Vagina (tissue), 2 donors: Measurements from ENCODE around the gene PTPRN2. TPM values are rescaled to one million over a fixed set of nuclear protein-coding genes. Genes with fewer than 3 reads are reported as not detected.
"Not testable (repeated sequence)": the region's sequence is repeated elsewhere in the genome, so short reads cannot be mapped to it uniquely, and the experiment has no call there.

ENCODE experiments used
- DNase-seq, 2 donors: peaks; one replicate each; pipeline ENCODE4 v3.0.0-alpha.2; 2017; ENCODE audit errors: extremely low spot score in 2 of 2
- H3K27ac ChIP-seq: fragments of 200-600 bp; sonication (generic); one replicate; pipeline ENCODE4 v1.5.1; 2019
- H3K27me3 ChIP-seq: fragments of 200-600 bp; sonication (generic); one replicate; pipeline ENCODE4 v1.5.1; 2019
- H3K36me3 ChIP-seq, 2 donors: fragments of 200-600 bp; sonication (generic); one replicate each; pipeline ENCODE4 v1.5.1; 2017 to 2019
- H3K4me1 ChIP-seq: fragments of 200-600 bp; sonication (generic); one replicate; pipeline ENCODE4 v1.5.1; 2019
- H3K4me3 ChIP-seq, 2 donors: fragments of 200-600 bp; sonication (generic); 1 replicate in 1 of 2; 2 replicates in 1 of 2; pipeline ENCODE4 v1.5.1; 2016 to 2019
- H3K9me3 ChIP-seq: fragments of 200-600 bp; sonication (generic); one replicate; pipeline ENCODE4 v1.5.1; 2019
- POLR2A ChIP-seq, 2 donors: fragments of 450-650 bp; IDR thresholded peaks; one replicate each; pipeline ENCODE4 v1.6.1; 2017; ENCODE audit warnings: antibody characterized with exemption in 2 of 2, mild to moderate bottlenecking in 2 of 2, moderate library complexity in 2 of 2
- POLR2AphosphoS5 ChIP-seq, 2 donors: sonication (generic); formaldehyde crosslinking; IDR thresholded peaks; one replicate each; pipeline ENCODE4 v1.9.0; 2017; ENCODE audit warnings: antibody characterized with exemption in 2 of 2, mild to moderate bottlenecking in 2 of 2, low read depth in 1 of 2; ENCODE audit not compliant: insufficient read depth in 1 of 2
- intact Hi-C: fragments of 100-400 bp; cut with DNase I; formaldehyde crosslinking; loops from one replicate; pipeline ENCODE4 v1.15.1; 2023
- total RNA-seq: library from RNA; depleted of rRNA; stranded (reverse); fragments of >200 nt; gene quantifications from one replicate; pipeline ENCODE4 v1.2.3, GENCODE V29; 2016
- TF ChIP-seq, protein P1 (sequence below), 3 experiments: fragments of 450-650 bp in 2 of 3; fragments of 200-600 bp in 1 of 3; sonication (generic) in 1 of 3; IDR thresholded peaks; one replicate each; pipeline ENCODE4 v1.5.1; 2017 to 2019; ENCODE audit warnings: antibody characterized with exemption in 3 of 3, mild to moderate bottlenecking in 2 of 3, moderate library complexity in 2 of 3

The PTPRN2 gene
- total RNA-seq, 1 donor from 2014 or later = 7.4 TPM

DNA sequence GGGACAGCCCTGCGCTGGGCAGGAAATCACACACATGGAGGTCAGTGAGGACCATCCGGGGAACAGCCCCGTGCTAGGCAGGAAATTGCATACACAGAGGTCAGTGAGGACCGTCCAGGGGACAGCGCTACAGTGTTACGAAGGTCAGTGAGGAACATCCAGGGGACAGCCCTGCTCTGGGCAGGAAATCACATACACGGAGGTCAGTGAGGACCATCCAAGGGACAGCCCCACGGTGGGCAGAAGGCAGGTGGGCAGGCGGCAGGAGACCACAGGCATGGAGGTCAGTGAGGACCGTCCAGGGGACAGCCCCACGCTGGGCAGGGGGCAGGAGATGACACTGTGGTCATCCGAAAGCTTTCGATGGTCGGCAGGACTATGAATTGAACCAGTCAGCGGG, 79.7 kb downstream of the PTPRN2 start:
- Histone ChIP-seq H3K4me3 (no peak overlapping the region), H3K27ac (no peak overlapping the region), H3K27me3 (no peaks in the 10 kb centered on the region), H3K36me3 (no peaks in the 10 kb centered on the region), H3K4me1 (no peaks in the 10 kb centered on the region), H3K9me3 (peaks cover 5% of the 10 kb centered on the region)
- intact Hi-C loops = no loop called here
- TF ChIP-seq POLR2AphosphoS5 (IDR thresholded peaks at IDR 0.05; ENCODE audit: insufficient read depth in 1 of 2, low read depth in 1 of 2) (no peak), POLR2A (IDR thresholded peaks at IDR 0.05) (no peak)
- TF ChIP-seq, protein P1, sequence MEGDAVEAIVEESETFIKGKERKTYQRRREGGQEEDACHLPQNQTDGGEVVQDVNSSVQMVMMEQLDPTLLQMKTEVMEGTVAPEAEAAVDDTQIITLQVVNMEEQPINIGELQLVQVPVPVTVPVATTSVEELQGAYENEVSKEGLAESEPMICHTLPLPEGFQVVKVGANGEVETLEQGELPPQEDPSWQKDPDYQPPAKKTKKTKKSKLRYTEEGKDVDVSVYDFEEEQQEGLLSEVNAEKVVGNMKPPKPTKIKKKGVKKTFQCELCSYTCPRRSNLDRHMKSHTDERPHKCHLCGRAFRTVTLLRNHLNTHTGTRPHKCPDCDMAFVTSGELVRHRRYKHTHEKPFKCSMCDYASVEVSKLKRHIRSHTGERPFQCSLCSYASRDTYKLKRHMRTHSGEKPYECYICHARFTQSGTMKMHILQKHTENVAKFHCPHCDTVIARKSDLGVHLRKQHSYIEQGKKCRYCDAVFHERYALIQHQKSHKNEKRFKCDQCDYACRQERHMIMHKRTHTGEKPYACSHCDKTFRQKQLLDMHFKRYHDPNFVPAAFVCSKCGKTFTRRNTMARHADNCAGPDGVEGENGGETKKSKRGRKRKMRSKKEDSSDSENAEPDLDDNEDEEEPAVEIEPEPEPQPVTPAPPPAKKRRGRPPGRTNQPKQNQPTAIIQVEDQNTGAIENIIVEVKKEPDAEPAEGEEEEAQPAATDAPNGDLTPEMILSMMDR (IDR thresholded peaks at IDR 0.05) = no peak
- no peak for DNase-seq

DNA sequence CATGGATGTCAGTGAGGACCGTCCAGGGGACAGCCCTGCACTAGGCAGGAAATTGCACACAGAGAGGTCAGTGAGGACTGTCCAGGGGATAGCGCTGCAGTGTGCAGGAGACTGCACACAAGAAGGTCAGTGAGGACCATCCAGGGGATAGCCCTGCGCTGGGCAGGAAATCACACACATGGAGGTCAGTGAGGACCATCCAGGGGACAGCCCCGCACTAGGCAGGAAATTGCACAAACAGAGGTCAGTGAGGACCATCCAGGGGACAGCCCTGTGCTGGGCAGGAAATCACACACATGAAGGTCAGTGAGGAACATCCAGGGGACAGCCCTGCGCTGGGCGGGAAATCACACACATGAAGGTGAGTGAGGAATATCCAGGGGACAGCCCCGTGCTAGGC, 80.4 kb downstream of the PTPRN2 start:
- H3K4me1 ChIP-seq, H3K27me3 ChIP-seq, H3K36me3 ChIP-seq, DNase-seq, intact Hi-C loops, H3K9me3 ChIP-seq, H3K27ac ChIP-seq, H3K4me3 ChIP-seq: not testable (repeated sequence)

DNA sequence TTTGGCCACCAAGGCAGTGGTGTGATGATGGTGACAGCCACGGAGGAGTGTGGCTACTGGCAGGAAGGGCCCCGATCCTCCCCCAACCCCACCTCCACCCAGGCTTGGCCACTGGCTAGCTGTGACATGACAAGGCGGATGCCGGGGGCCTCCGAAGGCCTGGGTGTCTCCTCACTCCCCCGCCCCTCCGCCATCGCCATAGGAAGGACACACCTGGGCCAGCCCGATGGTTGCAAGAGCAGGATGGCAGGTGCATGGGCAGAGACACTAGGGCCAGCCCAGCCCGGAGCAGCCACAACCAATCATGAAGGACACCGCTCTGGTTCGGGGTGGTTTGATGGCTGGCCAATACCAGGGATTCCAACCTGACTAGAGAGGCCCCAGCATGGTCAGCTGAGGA, 81.0 kb downstream of the PTPRN2 start:
- Histone ChIP-seq H3K4me1 (no peaks in the 10 kb centered on the region), H3K9me3 (no peaks in the 10 kb centered on the region), H3K27ac (no peak overlapping the region), H3K27me3 (no peaks in the 10 kb centered on the region), H3K36me3 (no peaks in the 10 kb centered on the region), H3K4me3 (no peak overlapping the region)
- intact Hi-C loops = no loop called here
- no peak for DNase-seq
- TF ChIP-seq POLR2AphosphoS5 (IDR thresholded peaks at IDR 0.05; ENCODE audit: insufficient read depth in 1 of 2, low read depth in 1 of 2) = no peak
- TF ChIP-seq, protein P1 (IDR thresholded peaks at IDR 0.05) = no peak
- no peak for TF ChIP-seq POLR2A (IDR thresholded peaks at IDR 0.05)

GRCh38 chr7:158505683-158506082, 81.9 kb downstream of the PTPRN2 start:
- no peak for TF ChIP-seq POLR2AphosphoS5 (IDR thresholded peaks at IDR 0.05; ENCODE audit: insufficient read depth in 1 of 2, low read depth in 1 of 2)
- TF ChIP-seq POLR2A (IDR thresholded peaks at IDR 0.05) = no peak
- TF ChIP-seq, protein P1 (IDR thresholded peaks at IDR 0.05) = no peak
- Histone ChIP-seq H3K36me3 (no peaks in the 10 kb centered on the region), H3K27ac (no peak overlapping the region), H3K27me3 (no peaks in the 10 kb centered on the region), H3K9me3 (no peaks in the 10 kb centered on the region), H3K4me3 (no peak overlapping the region), H3K4me1 (no peaks in the 10 kb centered on the region)
- no peak for DNase-seq
- intact Hi-C loops = no loop called here

DNA sequence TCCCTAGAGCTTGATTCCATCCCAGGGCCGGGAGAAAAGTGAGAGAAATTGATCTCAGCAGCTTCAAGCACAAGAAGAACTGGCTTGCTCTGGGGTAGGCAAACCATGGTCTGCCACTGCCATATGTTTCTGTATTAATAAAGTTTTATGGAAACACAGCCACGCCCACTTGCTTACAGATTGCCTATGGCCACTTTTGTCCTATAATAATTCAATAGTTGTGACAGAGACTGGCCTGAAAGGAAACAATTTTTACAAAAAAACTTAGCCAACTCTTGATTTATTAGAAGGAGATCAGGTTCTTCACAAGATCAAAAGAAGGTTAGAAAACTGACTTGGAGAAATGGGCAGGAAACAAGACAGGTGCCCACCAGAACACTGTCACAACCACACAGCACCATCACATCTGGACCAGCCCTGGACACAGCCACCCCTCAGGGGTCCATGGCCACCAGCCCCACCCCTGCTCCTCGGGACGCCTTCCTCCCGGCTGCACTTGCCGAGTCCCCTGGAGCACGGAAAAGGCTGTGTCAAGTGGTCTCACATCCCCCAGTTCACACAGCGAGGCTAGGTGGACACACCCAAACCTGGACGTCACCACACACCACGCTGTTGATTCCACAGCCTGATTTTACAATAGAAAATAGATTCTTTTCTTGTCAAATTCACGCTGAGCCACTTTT, 85.4 kb downstream of the PTPRN2 start:
- intact Hi-C loops = no loop called here
- no peaks in the 10 kb centered on the region for H3K9me3 ChIP-seq
- no peaks in the 10 kb centered on the region for H3K36me3 ChIP-seq
- no peaks in the 10 kb centered on the region for H3K4me1 ChIP-seq
- H3K4me3 ChIP-seq = no peak overlapping the region
- TF ChIP-seq, protein P1 (IDR thresholded peaks at IDR 0.05) = no peak
- TF ChIP-seq POLR2A (IDR thresholded peaks at IDR 0.05) (no peak), POLR2AphosphoS5 (IDR thresholded peaks at IDR 0.05; ENCODE audit: insufficient read depth in 1 of 2, low read depth in 1 of 2) (no peak)
- no peak overlapping the region for H3K27ac ChIP-seq
- DNase-seq = no peak
- H3K27me3 ChIP-seq = no peaks in the 10 kb centered on the region
